ENCODE measurements around the gene DBF4B.

- no peak for TF ChIP-seq GATA2 (IDR thresholded peaks at IDR 0.05; ENCODE audit: low read depth, low read length)
- no peak for TF ChIP-seq GATA3 (IDR thresholded peaks at IDR 0.05; ENCODE audit: low read depth, low read length)
These were observed 14.9 kb upstream of the DBF4B start for GRCh38 chr17:44693609-44694008.

All from SH-SY5Y (cell line).